H1 (cell line): ENCODE measurements around the gene ITGB2. TPM values are rescaled to one million over a fixed set of nuclear protein-coding genes. Genes with fewer than 3 reads are reported as not detected.

Source experiments
- CTCF ChIA-PET: fragments of 300-600 bp; sonication (Branson Sonifier 250); formaldehyde crosslinking; loops from one replicate; lab custom pipeline; 2021; ENCODE audit not compliant: partially characterized antibody; lab: Charles Lee
- POLR2A ChIA-PET: fragments of 300-600 bp; sonication (Branson Sonifier 250); formaldehyde crosslinking; loops from one replicate; lab custom pipeline; 2021; ENCODE audit warnings: inconsistent platforms; ENCODE audit not compliant: partially characterized antibody; lab: Charles Lee
- DNase-seq, 2 experiments: peaks; one replicate each; pipeline versions ENCODE4 v3.0.0 to v3.0.0-alpha.2; 2010 to 2022; ENCODE audit warnings: low spot score in 2 of 2, low read depth in 1 of 2, mixed read lengths in 1 of 2
- FAIRE-seq: peaks from 2 replicates; lab custom pipeline; 2011; peaks lifted over from hg19 to GRCh38; lab: Jason Lieb, UNC
- H2AFZ ChIP-seq: 2 replicates; pipeline ENCODE4 v1.8.1; 2012; ENCODE audit warnings: low read length, inconsistent platforms
- H2AK5ac ChIP-seq: 2 replicates; pipeline ENCODE4 v1.6.1; 2013; ENCODE audit warnings: low read depth, low read length
- H2BK120ac ChIP-seq: replicated peaks from 2 replicates; pipeline ENCODE3; 2013; ENCODE audit warnings: low read depth, low read length, inconsistent platforms
- H2BK12ac ChIP-seq: 2 replicates; pipeline ENCODE4 v1.6.1; 2013; ENCODE audit warnings: low read depth, low read length
- H2BK15ac ChIP-seq: 2 replicates; pipeline ENCODE4 v1.6.1; 2013; ENCODE audit warnings: low read length
- H2BK20ac ChIP-seq: 2 replicates; pipeline ENCODE4 v1.6.1; 2013; ENCODE audit warnings: low read length
- H2BK5ac ChIP-seq: 2 replicates; pipeline ENCODE4 v1.6.1; 2013; ENCODE audit warnings: low read depth, low read length
- H3K14ac ChIP-seq: 2 replicates; pipeline ENCODE4 v1.6.1; 2013; ENCODE audit warnings: inconsistent platforms; ENCODE audit not compliant: insufficient read length
- H3K18ac ChIP-seq: 2 replicates; pipeline ENCODE4 v1.6.1; 2013; ENCODE audit warnings: low read length; ENCODE audit errors: extremely low read depth
- H3K23ac ChIP-seq: 2 replicates; pipeline ENCODE4 v1.6.1; 2013; ENCODE audit warnings: inconsistent platforms; ENCODE audit not compliant: insufficient read length
- H3K23me2 ChIP-seq: 2 replicates; pipeline ENCODE4 v1.6.1; 2013; ENCODE audit warnings: low read depth, low read length
- H3K27ac ChIP-seq: 2 replicates; pipeline ENCODE4 v1.6.1; 2011; ENCODE audit warnings: low read depth, low read length, inconsistent platforms
- H3K27me3 ChIP-seq, 4 experiments: replicated peaks in 1 of 4; 1 replicate in 1 of 4; 2 replicates in 3 of 4; pipeline versions ENCODE4 v1.6.1 to v1.8.1; 2011 to 2013; ENCODE audit warnings: low read length in 3 of 4, mild to moderate bottlenecking in 3 of 4, inconsistent platforms in 2 of 4, mixed read lengths in 2 of 4, moderate library complexity in 1 of 4; ENCODE audit not compliant: control insufficient read depth in 3 of 4, insufficient read depth in 3 of 4; ENCODE audit errors: extremely low read depth in 1 of 4
- H3K36me3 ChIP-seq, 4 experiments: 2 replicates each; pipeline versions ENCODE4 v1.6.1 to v1.8.1; 2011 to 2013; ENCODE audit warnings: mild to moderate bottlenecking in 4 of 4, low read length in 3 of 4, moderate library complexity in 2 of 4, control low read depth in 1 of 4, inconsistent platforms in 1 of 4; ENCODE audit not compliant: insufficient read depth in 4 of 4, control insufficient read depth in 2 of 4
- H3K4ac ChIP-seq: replicated peaks from 2 replicates; pipeline ENCODE3; 2013; ENCODE audit warnings: low read length, low read depth, mixed read lengths, inconsistent platforms; ENCODE audit not compliant: insufficient read length
- H3K4me1 ChIP-seq, 4 experiments: replicated peaks in 1 of 4; 1 replicate in 1 of 4; 2 replicates in 3 of 4; pipeline versions ENCODE4 v1.6.1 to v1.8.1; 2011 to 2013; ENCODE audit warnings: low read length in 3 of 4, inconsistent platforms in 2 of 4, mixed read lengths in 1 of 4; ENCODE audit not compliant: insufficient read depth in 4 of 4, control insufficient read depth in 3 of 4
- H3K4me2 ChIP-seq, 2 experiments: 2 replicates each; pipeline versions ENCODE4 v1.6.1 to v1.8.1; 2011 to 2013; ENCODE audit warnings: low read depth in 2 of 2, low read length in 2 of 2, control low read depth in 1 of 2, inconsistent platforms in 1 of 2, mild to moderate bottlenecking in 1 of 2; ENCODE audit not compliant: insufficient read depth in 1 of 2
- H3K4me3 ChIP-seq, 4 experiments: fragments of 200-600, 300-600 bp in 1 of 4; sonication (generic), shearing (Covaris generic), sonication (Bioruptor Twin) in 1 of 4; 2 replicates each; pipeline versions ENCODE4 v1.5.1 to v1.8.1; 2011 to 2016; ENCODE audit warnings: low read length in 4 of 4, low read depth in 3 of 4, control low read depth in 2 of 4, inconsistent platforms in 2 of 4, mild to moderate bottlenecking in 2 of 4, mixed read lengths in 1 of 4, moderate library complexity in 1 of 4; ENCODE audit not compliant: insufficient read depth in 2 of 4; ENCODE audit errors: extremely low read depth in 1 of 4
- H3K56ac ChIP-seq: replicated peaks from 2 replicates; pipeline ENCODE3; 2013; ENCODE audit warnings: low read depth, mild to moderate bottlenecking, mixed read lengths, low read length, inconsistent platforms; ENCODE audit not compliant: insufficient read length
- H3K79me1 ChIP-seq: 2 replicates; pipeline ENCODE4 v1.6.1; 2013; ENCODE audit warnings: low read depth, low read length, control low read depth
- H3K79me2 ChIP-seq, 2 experiments: 2 replicates each; pipeline versions ENCODE4 v1.6.1 to v1.8.1; 2012 to 2013; ENCODE audit warnings: low read length in 2 of 2, mild to moderate bottlenecking in 2 of 2, inconsistent platforms in 1 of 2; ENCODE audit not compliant: insufficient read depth in 2 of 2, control insufficient read depth in 1 of 2
- H3K9ac ChIP-seq, 4 experiments: replicated peaks in 1 of 4; 1 replicate in 1 of 4; 2 replicates in 3 of 4; pipeline versions ENCODE4 v1.6.1 to v1.8.1; 2011 to 2013; ENCODE audit warnings: low read depth in 3 of 4, low read length in 3 of 4, control low read depth in 2 of 4, mild to moderate bottlenecking in 2 of 4, moderate library complexity in 2 of 4, inconsistent platforms in 1 of 4; ENCODE audit errors: extremely low read depth in 1 of 4
- H3K9me3 ChIP-seq, 2 experiments: 2 replicates each; pipeline versions ENCODE4 v1.6.1 to v1.8.1; 2012 to 2013; ENCODE audit warnings: mild to moderate bottlenecking in 2 of 2, moderate library complexity in 2 of 2, control low read depth in 1 of 2, inconsistent platforms in 1 of 2, low read depth in 1 of 2, low read length in 1 of 2, mixed read lengths in 1 of 2; ENCODE audit not compliant: insufficient read depth in 2 of 2
- H4K20me1 ChIP-seq, 2 experiments: replicated peaks in 1 of 2; 2 replicates each; pipeline versions ENCODE3 to v1.8.1; 2011 to 2013; ENCODE audit warnings: inconsistent platforms in 2 of 2, low read length in 2 of 2, mild to moderate bottlenecking in 1 of 2; ENCODE audit not compliant: insufficient read depth in 2 of 2, control insufficient read depth in 1 of 2
- H4K5ac ChIP-seq: 2 replicates; pipeline ENCODE4 v1.6.1; 2013; ENCODE audit warnings: low read length, low read depth, mixed read lengths, inconsistent platforms; ENCODE audit not compliant: insufficient read length
- H4K8ac ChIP-seq: 2 replicates; pipeline ENCODE4 v1.8.0; 2013; ENCODE audit warnings: mild to moderate bottlenecking, moderate library complexity, low read length, inconsistent platforms; ENCODE audit not compliant: insufficient read depth; ENCODE audit errors: extremely low read depth
- H4K91ac ChIP-seq: replicated peaks from 2 replicates; pipeline ENCODE3; 2013; ENCODE audit warnings: low read length, mixed read lengths, inconsistent platforms; ENCODE audit not compliant: insufficient read length
- BACH1 ChIP-seq: IDR thresholded peaks from 2 replicates; pipeline ENCODE4 v1.6.1; 2012; ENCODE audit warnings: low read length, improper control_type of control experiment
- NANOG ChIP-seq: IDR thresholded peaks from 2 replicates; pipeline ENCODE4 v1.6.1; 2011; ENCODE audit warnings: low read length, low read depth, mild to moderate bottlenecking, inconsistent platforms; ENCODE audit not compliant: insufficient read depth, poor library complexity, severe bottlenecking
- NRF1 ChIP-seq: IDR thresholded peaks from 2 replicates; pipeline ENCODE4 v1.6.1; 2011; ENCODE audit warnings: mild to moderate bottlenecking, low read depth, low read length, improper control_type of control experiment
- RAD21 ChIP-seq, 2 experiments: IDR thresholded peaks in 1 of 2; conservative IDR thresholded peaks in 1 of 2; 2 replicates each; pipeline ENCODE4 v1.6.1; 2011; ENCODE audit warnings: low read depth in 2 of 2, low read length in 2 of 2, improper control_type of control experiment in 1 of 2, inconsistent platforms in 1 of 2, mild to moderate bottlenecking in 1 of 2, moderate library complexity in 1 of 2
- SAP30 ChIP-seq: fragments of 300-600 bp; sonication (generic); IDR thresholded peaks from 2 replicates; pipeline ENCODE4 v1.7.1; 2012; ENCODE audit warnings: low read length, moderate library complexity, mild to moderate bottlenecking, inconsistent platforms; ENCODE audit not compliant: insufficient read depth, insufficient replicate concordance
- TAF1 ChIP-seq: IDR thresholded peaks from 2 replicates; pipeline ENCODE4 v1.6.1; 2011; ENCODE audit warnings: mild to moderate bottlenecking, low read depth, low read length
- WGBS, 2 experiments: shearing (Covaris generic) in 1 of 2; methylation state at CpG; one replicate each; pipeline versions ENCODE4 v1.1.6 to v1.1.7; 2013 to 2015; ENCODE audit warnings: low lambda C conversion rate in 2 of 2, mixed read lengths in 2 of 2, inconsistent platforms in 1 of 2, low coverage in 1 of 2, missing lambda C conversion rate in 1 of 2; ENCODE audit not compliant: insufficient replicate concordance in 2 of 2, insufficient coverage in 1 of 2, insufficient read length in 1 of 2; ENCODE audit errors: extremely low coverage in 1 of 2, missing lambda C conversion rate in 1 of 2; 5-methylcytosine and 5-hydroxymethylcytosine counted together
- polyA plus RNA-seq, 7 experiments: library from polyadenylated mRNA; depleted of rRNA in 3 of 7; stranded (reverse) in 5 of 7; unstranded in 2 of 7; fragments of >200 nt in 5 of 7; fragments of 200-250 nt in 2 of 7; gene quantifications; 1 replicate in 5 of 7; 2 replicates in 1 of 7; 4 replicates in 1 of 7; pipeline versions ENCODE4 v1.2.1 to v1.2.3, GENCODE V29; 2011 to 2013; ENCODE audit warnings: missing spikeins in 2 of 7, mixed read lengths in 2 of 7
- total RNA-seq: library from RNA; stranded (reverse); fragmentation: NEBNext Ultra II Directional; extraction: Animal tissue kit (Norgen Biotek cat#: 25700); gene quantifications from 2 replicates; pipeline ENCODE4 v1.2.1, GENCODE V29; 2021
- TF ChIP-seq, protein P1 (sequence below), 3 experiments: IDR thresholded peaks; 1 replicate in 2 of 3; 2 replicates in 1 of 3; pipeline versions ENCODE4 v1.5.1 to v1.6.1; 2011; ENCODE audit warnings: low read length in 3 of 3, mild to moderate bottlenecking in 3 of 3, inconsistent platforms in 2 of 3, low read depth in 1 of 3, moderate library complexity in 1 of 3; ENCODE audit not compliant: insufficient read depth in 1 of 3; ENCODE audit errors: control extremely low read depth in 1 of 3

Gene ITGB2
- total and polyA plus RNA-seq, 2 of the 8 experiments (the other 6 are each of a cell fraction or from before 2014, with no cell fraction given), result 0.24 to 0.63 TPM

DNA sequence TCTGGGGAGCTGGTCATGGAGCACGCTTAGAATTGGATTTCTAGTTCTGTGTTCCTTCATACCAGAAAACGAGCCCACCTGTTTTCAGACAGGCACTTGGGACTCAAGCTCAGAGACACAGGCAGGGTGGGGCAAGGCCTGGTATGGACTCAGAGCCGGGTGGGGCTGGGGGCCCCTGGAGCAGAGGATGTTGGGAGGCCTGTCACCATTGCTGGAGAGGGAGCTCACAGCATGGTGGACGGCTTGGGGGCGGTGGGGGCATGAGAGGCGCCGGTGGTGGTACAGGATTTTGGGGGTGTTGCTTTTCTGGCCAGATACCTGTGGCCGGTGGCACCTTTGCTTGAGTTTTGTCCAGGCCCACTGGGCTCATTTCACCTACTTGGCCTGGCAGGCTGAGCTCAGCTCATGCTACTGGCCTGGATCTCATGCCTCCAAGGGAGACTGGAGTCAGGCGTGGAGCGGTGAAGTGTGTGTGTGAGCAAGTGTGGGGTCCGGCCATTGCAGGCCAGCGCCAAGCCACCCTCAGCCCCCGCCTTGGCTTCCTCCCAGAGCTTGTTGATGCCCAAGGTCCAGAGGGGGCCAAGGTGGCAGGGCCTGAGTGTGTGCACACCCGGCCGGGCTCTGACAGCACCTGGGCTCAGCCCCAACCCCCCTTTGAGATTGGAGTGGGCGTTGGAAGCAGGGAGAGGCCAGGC is 27.9 kb upstream of the ITGB2 start:
- no peak overlapping the region for H2AFZ ChIP-seq
- no peak overlapping the region for H3K4me3 ChIP-seq
- H4K5ac ChIP-seq, result no peak overlapping the region
- no peaks in the 10 kb centered on the region for H3K27me3 ChIP-seq
- ChIA-PET POLR2A (interaction anchor here (1.2 to 2.8 kb wide), 3 partner anchors 8 to 76 kb away, joined by 3 to 11 read pairs (median 6); partner anchors contain the start of genes PTTG1IP and SLX9), CTCF (interaction anchor here (1.0 to 9.6 kb wide), 25 partner anchors 8 to 366 kb away, joined by 3 to 101 read pairs (median 6); partner anchors contain the start of gene SLX9)
- no peak overlapping the region for H2BK12ac ChIP-seq
- H3K18ac ChIP-seq, result no peak overlapping the region
- no peaks in the 10 kb centered on the region for H3K23me2 ChIP-seq
- no peak overlapping the region for H2AK5ac ChIP-seq
- 91% methylated on average over 10 of the region's 16 CpGs; no CpG with 5 or more reads in 1 of the 2 experiments for WGBS, 2 experiments
- no peak overlapping the region for H2BK15ac ChIP-seq
- H3K9me3 ChIP-seq, result no peaks in the 10 kb centered on the region
- peaks cover 21% of the 10 kb centered on the region for H3K79me1 ChIP-seq
- no peak overlapping the region for H3K4ac ChIP-seq
- peaks cover 10 to 23% (median 21%) of the 10 kb centered on the region in 4 experiments; a peak in 7 of 8 replicates for H3K36me3 ChIP-seq
- H4K20me1 ChIP-seq, result peaks cover 35 to 54% of the 10 kb centered on the region in 2 experiments
- H4K8ac ChIP-seq, result peak overlapping the region; percentile 16; the same call in 1 of the 2 replicates
- no peak overlapping the region for H4K91ac ChIP-seq
- DNase-seq (no peak), FAIRE-seq (no peak)
- no peak overlapping the region for H3K14ac ChIP-seq
- H3K27ac ChIP-seq, result no peak overlapping the region
- H2BK5ac ChIP-seq, result no peak overlapping the region
- no peaks in the 10 kb centered on the region; a peak in 1 of 7 replicates for H3K4me1 ChIP-seq
- peaks cover 5 to 73% of the 10 kb centered on the region in 2 experiments; a peak in 3 of 4 replicates for H3K79me2 ChIP-seq
- H3K4me2 ChIP-seq, result no peak overlapping the region
- H3K56ac ChIP-seq, result no peak overlapping the region
- no peak overlapping the region for H3K9ac ChIP-seq
- H2BK20ac ChIP-seq, result no peak overlapping the region
- no peak overlapping the region for H3K23ac ChIP-seq
- no peak overlapping the region for H2BK120ac ChIP-seq
- TF ChIP-seq BACH1 (no peak), RAD21 (IDR thresholded peaks at IDR 0.05 in 1 of 2, conservative IDR thresholded peaks at IDR 0.05 in 1 of 2; ENCODE audit: low read depth in 2 of 2, low read length in 2 of 2) (no peak), SAP30 (no peak), NANOG (no peak), NRF1 (no peak), TAF1 (no peak)
- TF ChIP-seq, protein P1, sequence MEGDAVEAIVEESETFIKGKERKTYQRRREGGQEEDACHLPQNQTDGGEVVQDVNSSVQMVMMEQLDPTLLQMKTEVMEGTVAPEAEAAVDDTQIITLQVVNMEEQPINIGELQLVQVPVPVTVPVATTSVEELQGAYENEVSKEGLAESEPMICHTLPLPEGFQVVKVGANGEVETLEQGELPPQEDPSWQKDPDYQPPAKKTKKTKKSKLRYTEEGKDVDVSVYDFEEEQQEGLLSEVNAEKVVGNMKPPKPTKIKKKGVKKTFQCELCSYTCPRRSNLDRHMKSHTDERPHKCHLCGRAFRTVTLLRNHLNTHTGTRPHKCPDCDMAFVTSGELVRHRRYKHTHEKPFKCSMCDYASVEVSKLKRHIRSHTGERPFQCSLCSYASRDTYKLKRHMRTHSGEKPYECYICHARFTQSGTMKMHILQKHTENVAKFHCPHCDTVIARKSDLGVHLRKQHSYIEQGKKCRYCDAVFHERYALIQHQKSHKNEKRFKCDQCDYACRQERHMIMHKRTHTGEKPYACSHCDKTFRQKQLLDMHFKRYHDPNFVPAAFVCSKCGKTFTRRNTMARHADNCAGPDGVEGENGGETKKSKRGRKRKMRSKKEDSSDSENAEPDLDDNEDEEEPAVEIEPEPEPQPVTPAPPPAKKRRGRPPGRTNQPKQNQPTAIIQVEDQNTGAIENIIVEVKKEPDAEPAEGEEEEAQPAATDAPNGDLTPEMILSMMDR (IDR thresholded peaks at IDR 0.05; ENCODE audit: control extremely low read depth in 1 of 3, insufficient read depth in 1 of 3, low read depth in 1 of 3, low read length in 3 of 3), result no peak
